Panc1 (cell line): Measurements from ENCODE around the gene CCS. TPM values are rescaled to one million over a fixed set of nuclear protein-coding genes. Genes with fewer than 3 reads are reported as not detected.
A peak's percentile ranks its signal among the peaks of the same experiment; 100 is the strongest.

ENCODE experiments used
- ATAC-seq: fragments of 200-7000 bp; cut with Tn5 transposase; 2 replicates; pipeline ENCODE4 v1.9.1; 2020; ENCODE audit warnings: mild to moderate bottlenecking, moderate library complexity
- BruUV-seq: library from RNA; stranded (reverse); fragments of 400-500 nt; replicated peaks from 2 replicates; lab custom pipeline; 2021; lab: Mats Ljungman, UMichigan
- CTCF ChIA-PET: fragments of 300-600 bp; sonication (Branson Sonifier 250); formaldehyde crosslinking; loops from one replicate; lab custom pipeline; 2022; ENCODE audit warnings: antibody characterized with exemption; lab: Charles Lee
- POLR2A ChIA-PET: fragments of 300-600 bp; sonication (Branson Sonifier 250); formaldehyde crosslinking; loops from one replicate; lab custom pipeline; 2022; ENCODE audit warnings: antibody characterized with exemption; lab: Charles Lee
- DNase-seq: peaks from one replicate; pipeline ENCODE4 v3.0.0-alpha.2; 2010; ENCODE audit warnings: low read depth, low spot score
- H3K27ac ChIP-seq: 2 replicates; pipeline ENCODE4 v1.5.1; 2011; ENCODE audit warnings: mild to moderate bottlenecking, low read length, inconsistent platforms
- H3K27me3 ChIP-seq: fragments of 200-500 bp; sonication (Bioruptor generic); 2 replicates; pipeline ENCODE4 v1.6.0; 2014; ENCODE audit warnings: low read length, inconsistent platforms; ENCODE audit not compliant: control insufficient read depth, insufficient read depth
- H3K36me3 ChIP-seq: fragments of 200-500 bp; sonication (Bioruptor generic); 2 replicates; pipeline ENCODE4 v1.5.1; 2014; ENCODE audit warnings: inconsistent platforms, mild to moderate bottlenecking, low read length, moderate library complexity; ENCODE audit not compliant: control insufficient read depth, insufficient read depth
- H3K4me1 ChIP-seq: 2 replicates; pipeline ENCODE4 v1.5.1; 2011; ENCODE audit warnings: inconsistent platforms, mild to moderate bottlenecking, low read length, moderate library complexity; ENCODE audit not compliant: control insufficient read depth, insufficient read depth
- H3K4me3 ChIP-seq, 2 experiments: 2 replicates each; pipeline ENCODE4 v1.5.1; 2011 to 2012; ENCODE audit warnings: low read depth in 2 of 2, low read length in 2 of 2, mild to moderate bottlenecking in 2 of 2, inconsistent platforms in 1 of 2, moderate library complexity in 1 of 2
- H3K9me3 ChIP-seq: fragments of 200-500 bp; sonication (Bioruptor generic); 2 replicates; pipeline ENCODE4 v1.5.1; 2014; ENCODE audit warnings: low read depth, mild to moderate bottlenecking, inconsistent platforms, low read length, moderate library complexity; ENCODE audit not compliant: control insufficient read depth, insufficient read depth
- POLR2AphosphoS5 ChIP-seq: IDR thresholded peaks from 2 replicates; pipeline ENCODE4 v1.6.1; 2012; ENCODE audit warnings: mild to moderate bottlenecking, low read depth, low read length, moderate library complexity
- SIN3A ChIP-seq: IDR thresholded peaks from 2 replicates; pipeline ENCODE4 v1.6.1; 2012; ENCODE audit warnings: low read depth, mild to moderate bottlenecking, low read length, moderate library complexity, borderline replicate concordance; ENCODE audit not compliant: insufficient read depth
- TCF7L2 ChIP-seq: IDR thresholded peaks from 2 replicates; pipeline ENCODE4 v1.6.1; 2011; ENCODE audit warnings: mild to moderate bottlenecking, low read depth, low read length, inconsistent platforms
- in situ Hi-C: cut with HindIII; loops from 2 replicates; pipeline ENCODE4 v1.10.0; 2016; ENCODE audit warnings: low sequenced_read_pairs, low pct_unique_long_range_greater_than_20kb
- intact Hi-C: fragments of 100-400 bp; cut with micrococcal nuclease; formaldehyde crosslinking; loops from one replicate; pipeline ENCODE4 v1.10.0; 2022; ENCODE audit not compliant: unreplicated experiment
- total RNA-seq: library from RNA; stranded (reverse); gene quantifications from one replicate; pipeline ENCODE4 v1.2.1, GENCODE V29; 2021; ENCODE audit not compliant: unreplicated experiment
- TF ChIP-seq, protein P1 (sequence below): fragments of 450-650 bp; IDR thresholded peaks from 2 replicates; pipeline ENCODE4 v1.5.1; 2017; ENCODE audit warnings: mild to moderate bottlenecking
- TF ChIP-seq, protein P2 (sequence below), 2 experiments: IDR thresholded peaks; 2 replicates each; pipeline ENCODE4 v1.6.1; 2011 to 2012; ENCODE audit warnings: low read depth in 2 of 2, control low read depth in 1 of 2, low read length in 1 of 2, mild to moderate bottlenecking in 1 of 2, moderate library complexity in 1 of 2; ENCODE audit not compliant: insufficient read depth in 1 of 2

The CCS gene
- total RNA-seq, 1 experiment from 2014 or later = 55.3 TPM

GRCh38 chr11:66637557-66638176, 44.7 kb downstream of the CCS start:
- ChIA-PET POLR2A (interaction anchor here (0.7 to 3.6 kb wide), 4 partner anchors 18 to 379 kb away, joined by 3 to 13 read pairs (median 5); partner anchors contain the start of gene RBM14), CTCF (interaction anchor here (0.5 kb wide), 1 partner anchor 40 kb away, joined by 3 read pairs; no protein-coding TSS in a partner anchor)
- H3K4me1 ChIP-seq = peaks cover 43% of the 10 kb centered on the region
- intact Hi-C loops = no loop called here
- DNase-seq (no peak), ATAC-seq (peak; percentile 64)
- H3K4me3 ChIP-seq = peak overlapping the region; percentile 91 to 93
- no peaks in the 10 kb centered on the region for H3K9me3 ChIP-seq
- TF ChIP-seq, protein P1, sequence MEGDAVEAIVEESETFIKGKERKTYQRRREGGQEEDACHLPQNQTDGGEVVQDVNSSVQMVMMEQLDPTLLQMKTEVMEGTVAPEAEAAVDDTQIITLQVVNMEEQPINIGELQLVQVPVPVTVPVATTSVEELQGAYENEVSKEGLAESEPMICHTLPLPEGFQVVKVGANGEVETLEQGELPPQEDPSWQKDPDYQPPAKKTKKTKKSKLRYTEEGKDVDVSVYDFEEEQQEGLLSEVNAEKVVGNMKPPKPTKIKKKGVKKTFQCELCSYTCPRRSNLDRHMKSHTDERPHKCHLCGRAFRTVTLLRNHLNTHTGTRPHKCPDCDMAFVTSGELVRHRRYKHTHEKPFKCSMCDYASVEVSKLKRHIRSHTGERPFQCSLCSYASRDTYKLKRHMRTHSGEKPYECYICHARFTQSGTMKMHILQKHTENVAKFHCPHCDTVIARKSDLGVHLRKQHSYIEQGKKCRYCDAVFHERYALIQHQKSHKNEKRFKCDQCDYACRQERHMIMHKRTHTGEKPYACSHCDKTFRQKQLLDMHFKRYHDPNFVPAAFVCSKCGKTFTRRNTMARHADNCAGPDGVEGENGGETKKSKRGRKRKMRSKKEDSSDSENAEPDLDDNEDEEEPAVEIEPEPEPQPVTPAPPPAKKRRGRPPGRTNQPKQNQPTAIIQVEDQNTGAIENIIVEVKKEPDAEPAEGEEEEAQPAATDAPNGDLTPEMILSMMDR = no peak
- peak overlapping the region; percentile 97 for H3K27ac ChIP-seq
- no peaks in the 10 kb centered on the region for H3K27me3 ChIP-seq
- in situ Hi-C loops = no loop called here
- peaks cover 27% of the 10 kb centered on the region for H3K36me3 ChIP-seq
- TSS peak; percentile 96 for BruUV-seq

- Histone ChIP-seq H3K9me3 (no peaks in the 10 kb centered on the region), H3K4me1 (peaks cover 47% of the 10 kb centered on the region), H3K27me3 (no peaks in the 10 kb centered on the region), H3K27ac (peak within 1 kb of the TSS; percentile 97), H3K36me3 (peaks cover 34% of the 10 kb centered on the region), H3K4me3 (peak within 1 kb of the TSS; percentile 91 to 93)
- no TSS peak for BruUV-seq
- ChIA-PET POLR2A (interaction anchor here (0.6 to 3.6 kb wide), 7 partner anchors 19 to 361 kb away, joined by 3 to 14 read pairs (median 7); partner anchors contain the start of gene RBM14), CTCF (interaction anchor here (0.6 to 1.2 kb wide), 2 partner anchors 15 to 38 kb away, joined by 3 read pairs; no protein-coding TSS in a partner anchor)
- intact Hi-C loops (no loop called here), in situ Hi-C loops (no loop called here)
- TF ChIP-seq TCF7L2 (peak; percentile 74), POLR2AphosphoS5 (peak; percentile 99), SIN3A (peak; percentile 79)
- TF ChIP-seq, protein P2, sequence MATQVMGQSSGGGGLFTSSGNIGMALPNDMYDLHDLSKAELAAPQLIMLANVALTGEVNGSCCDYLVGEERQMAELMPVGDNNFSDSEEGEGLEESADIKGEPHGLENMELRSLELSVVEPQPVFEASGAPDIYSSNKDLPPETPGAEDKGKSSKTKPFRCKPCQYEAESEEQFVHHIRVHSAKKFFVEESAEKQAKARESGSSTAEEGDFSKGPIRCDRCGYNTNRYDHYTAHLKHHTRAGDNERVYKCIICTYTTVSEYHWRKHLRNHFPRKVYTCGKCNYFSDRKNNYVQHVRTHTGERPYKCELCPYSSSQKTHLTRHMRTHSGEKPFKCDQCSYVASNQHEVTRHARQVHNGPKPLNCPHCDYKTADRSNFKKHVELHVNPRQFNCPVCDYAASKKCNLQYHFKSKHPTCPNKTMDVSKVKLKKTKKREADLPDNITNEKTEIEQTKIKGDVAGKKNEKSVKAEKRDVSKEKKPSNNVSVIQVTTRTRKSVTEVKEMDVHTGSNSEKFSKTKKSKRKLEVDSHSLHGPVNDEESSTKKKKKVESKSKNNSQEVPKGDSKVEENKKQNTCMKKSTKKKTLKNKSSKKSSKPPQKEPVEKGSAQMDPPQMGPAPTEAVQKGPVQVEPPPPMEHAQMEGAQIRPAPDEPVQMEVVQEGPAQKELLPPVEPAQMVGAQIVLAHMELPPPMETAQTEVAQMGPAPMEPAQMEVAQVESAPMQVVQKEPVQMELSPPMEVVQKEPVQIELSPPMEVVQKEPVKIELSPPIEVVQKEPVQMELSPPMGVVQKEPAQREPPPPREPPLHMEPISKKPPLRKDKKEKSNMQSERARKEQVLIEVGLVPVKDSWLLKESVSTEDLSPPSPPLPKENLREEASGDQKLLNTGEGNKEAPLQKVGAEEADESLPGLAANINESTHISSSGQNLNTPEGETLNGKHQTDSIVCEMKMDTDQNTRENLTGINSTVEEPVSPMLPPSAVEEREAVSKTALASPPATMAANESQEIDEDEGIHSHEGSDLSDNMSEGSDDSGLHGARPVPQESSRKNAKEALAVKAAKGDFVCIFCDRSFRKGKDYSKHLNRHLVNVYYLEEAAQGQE (IDR thresholded peaks at IDR 0.05; ENCODE audit: insufficient read depth in 1 of 2, low read depth in 2 of 2, low read length in 1 of 2) = no peak; a peak in 1 of 4 replicates
- TF ChIP-seq, protein P1 = no peak
- ATAC-seq (peak; percentile 96), DNase-seq (peak; percentile 99)
These were observed 45.4 kb downstream of the CCS start, which contains the start of gene RBM4 for GRCh38 chr11:66638177-66639065. TSS of gene RBM4 (plus strand) at chr11:66638703. CDS start at chr11:66639712, 1,009 bp downstream.
